Endothelial cell of umbilical vein (primary cell): ENCODE measurements around the gene CEP350. TPM values are rescaled to one million over a fixed set of nuclear protein-coding genes. Genes with fewer than 3 reads are reported as not detected.

Experiments
- BruUV-seq: library from RNA; stranded (reverse); fragments of 400-500 nt; replicated peaks from 2 replicates; lab custom pipeline; 2021; lab: Mats Ljungman, UMichigan
- CTCF ChIA-PET: fragments of 300-600, 350-600 bp; sonication (Branson Sonifier 250); formaldehyde crosslinking; loops from one replicate; lab custom pipeline; 2021; ENCODE audit warnings: antibody characterized with exemption, inconsistent platforms; lab: Charles Lee
- POLR2A ChIA-PET: fragments of 300-600, 350-600 bp; sonication (Branson Sonifier 250); formaldehyde crosslinking; loops from one replicate; lab custom pipeline; 2021; ENCODE audit warnings: antibody characterized with exemption, inconsistent platforms; lab: Charles Lee
- DNase-seq: peaks from one replicate; pipeline ENCODE4 v3.0.0-alpha.2; 2011; ENCODE audit warnings: low read depth, low spot score
- FAIRE-seq: peaks from 2 replicates; lab custom pipeline; 2011; peaks lifted over from hg19 to GRCh38; lab: Jason Lieb, UNC
- H2AFZ ChIP-seq: 2 replicates; pipeline ENCODE4 v1.6.0; 2012; ENCODE audit warnings: low read depth, low read length, control low read depth, inconsistent platforms
- H3K27ac ChIP-seq: 2 replicates; pipeline ENCODE4 v1.5.1; 2011; ENCODE audit warnings: low read depth, mild to moderate bottlenecking, control low read depth, low read length, moderate library complexity; ENCODE audit not compliant: insufficient read depth
- H3K27me3 ChIP-seq, 2 experiments: 2 replicates each; pipeline versions ENCODE4 v1.6.0 to v1.6.1; 2011; ENCODE audit warnings: low read length in 2 of 2, mixed read lengths in 1 of 2; ENCODE audit not compliant: control insufficient read depth in 2 of 2, insufficient read depth in 2 of 2
- H3K36me3 ChIP-seq, 2 experiments: 2 replicates in 1 of 2; 3 replicates in 1 of 2; pipeline ENCODE4 v1.5.1; 2011; ENCODE audit warnings: low read length in 2 of 2, mild to moderate bottlenecking in 1 of 2, moderate library complexity in 1 of 2; ENCODE audit not compliant: control insufficient read depth in 2 of 2, insufficient read depth in 2 of 2; ENCODE audit errors: extremely low read depth in 1 of 2
- H3K4me1 ChIP-seq: 3 replicates; pipeline ENCODE4 v1.5.1; 2011; ENCODE audit warnings: mild to moderate bottlenecking, low read length; ENCODE audit not compliant: control insufficient read depth, insufficient read depth; ENCODE audit errors: extremely low read depth
- H3K4me2 ChIP-seq: 2 replicates; pipeline ENCODE4 v1.6.1; 2011; ENCODE audit warnings: low read length, control low read depth, mixed read lengths; ENCODE audit not compliant: insufficient read depth
- H3K4me3 ChIP-seq, 3 experiments: fragments of 200-600 bp in 1 of 3; sonication (generic), shearing (Covaris generic) in 1 of 3; replicated peaks in 1 of 3; 2 replicates each; pipeline ENCODE4 v1.5.1; 2011 to 2016; ENCODE audit warnings: control low read depth in 3 of 3, low read length in 3 of 3, mild to moderate bottlenecking in 2 of 3, inconsistent platforms in 1 of 3, low read depth in 1 of 3, moderate library complexity in 1 of 3; ENCODE audit not compliant: insufficient read depth in 1 of 3
- H3K79me2 ChIP-seq: 2 replicates; pipeline ENCODE4 v1.6.0; 2012; ENCODE audit warnings: low read length, inconsistent platforms; ENCODE audit not compliant: control insufficient read depth, insufficient read depth
- H3K9ac ChIP-seq: replicated peaks from 2 replicates; pipeline ENCODE3; 2011; ENCODE audit warnings: low read length, control low read depth; ENCODE audit not compliant: insufficient read depth; ENCODE audit errors: extremely low read depth
- H3K9me1 ChIP-seq: replicated peaks from 3 replicates; pipeline ENCODE4 v1.6.0; 2011; ENCODE audit warnings: mild to moderate bottlenecking, low read length; ENCODE audit not compliant: control insufficient read depth, insufficient read depth; ENCODE audit errors: extremely low read depth
- H3K9me3 ChIP-seq: replicated peaks from 2 replicates; pipeline ENCODE4 v1.5.1; 2012; ENCODE audit warnings: low read length, inconsistent platforms; ENCODE audit not compliant: control insufficient read depth, insufficient read depth
- H4K20me1 ChIP-seq: replicated peaks from 2 replicates; pipeline ENCODE3; 2011; ENCODE audit warnings: mild to moderate bottlenecking, low read length; ENCODE audit not compliant: control insufficient read depth, insufficient read depth; ENCODE audit errors: extremely low read depth
- EZH2 ChIP-seq: IDR thresholded peaks from 2 replicates; pipeline ENCODE4 v1.6.1; 2012; ENCODE audit warnings: borderline replicate concordance, low read depth, mild to moderate bottlenecking, moderate library complexity, low read length, inconsistent platforms; ENCODE audit not compliant: severe bottlenecking
- FOS ChIP-seq: IDR thresholded peaks from 2 replicates; pipeline ENCODE4 v1.6.1; 2011; ENCODE audit warnings: mild to moderate bottlenecking, low read length, moderate library complexity, borderline replicate concordance; ENCODE audit not compliant: insufficient read depth
- GATA2 ChIP-seq: IDR thresholded peaks from 2 replicates; pipeline ENCODE4 v1.7.0; 2011; ENCODE audit warnings: low read depth, mild to moderate bottlenecking, moderate library complexity, mixed read lengths, low read length; ENCODE audit not compliant: insufficient read length, insufficient read depth
- JUN ChIP-seq: IDR thresholded peaks from 2 replicates; pipeline ENCODE4 v1.6.1; 2011; ENCODE audit warnings: borderline replicate concordance, low read depth; ENCODE audit not compliant: insufficient read length, insufficient read depth
- MYC ChIP-seq: IDR thresholded peaks from one replicate; pipeline ENCODE4 v1.6.1; 2011; ENCODE audit warnings: mild to moderate bottlenecking, low read depth, low read length
- POLR2A ChIP-seq: IDR thresholded peaks from 2 replicates; pipeline ENCODE4 v1.6.1; 2012; ENCODE audit warnings: low read depth, mild to moderate bottlenecking, control low read depth, low read length
- POLR2AphosphoS5 ChIP-seq: IDR thresholded peaks from 2 replicates; pipeline ENCODE4 v1.6.1; 2012; ENCODE audit warnings: low read depth, mild to moderate bottlenecking, control low read depth, low read length, moderate library complexity; ENCODE audit not compliant: insufficient read depth
- dilution Hi-C: fragments of 300-500 bp; cut with MboI; formaldehyde crosslinking; loops from one replicate; pipeline ENCODE4 v1.15.0; 2019; ENCODE audit warnings: low sequenced_read_pairs; ENCODE audit not compliant: extremely low pct_ligation_motif_present
- intact Hi-C: fragments of 100-400 bp; cut with micrococcal nuclease; formaldehyde crosslinking; loops from one replicate; pipeline ENCODE4 v1.10.0; 2022
- polyA plus RNA-seq, 4 experiments: library from polyadenylated mRNA; depleted of rRNA in 3 of 4; stranded (reverse) in 3 of 4; unstranded in 1 of 4; fragments of >200 nt; gene quantifications; 2 replicates each; pipeline versions ENCODE4 v1.2.1 to v1.2.3, GENCODE V29; 2011 to 2012; ENCODE audit warnings: missing spikeins in 1 of 4
- total RNA-seq: library from RNA; stranded (reverse); gene quantifications from 2 replicates; pipeline ENCODE4 v1.2.3, GENCODE V29; 2021
- TF ChIP-seq, protein P1 (sequence below), 2 donors: IDR thresholded peaks; 1 replicate in 1 of 2; 2 replicates in 1 of 2; pipeline ENCODE4 v1.5.1; 2011; ENCODE audit warnings: low read length in 2 of 2, mild to moderate bottlenecking in 2 of 2, moderate library complexity in 2 of 2, control low read depth in 1 of 2, inconsistent platforms in 1 of 2, low read depth in 1 of 2; ENCODE audit not compliant: insufficient read depth in 1 of 2; ENCODE audit errors: extremely low read depth in 1 of 2
- TF ChIP-seq, protein P2 (sequence below): IDR thresholded peaks from 2 replicates; pipeline ENCODE4 v1.6.1; 2011; ENCODE audit not compliant: insufficient read depth, insufficient read length

Gene CEP350
- total and polyA plus RNA-seq, 2 donors (not counting 3 experiments of a cell fraction or from before 2014, with no cell fraction given): 4.8 to 30.1 TPM

DNA sequence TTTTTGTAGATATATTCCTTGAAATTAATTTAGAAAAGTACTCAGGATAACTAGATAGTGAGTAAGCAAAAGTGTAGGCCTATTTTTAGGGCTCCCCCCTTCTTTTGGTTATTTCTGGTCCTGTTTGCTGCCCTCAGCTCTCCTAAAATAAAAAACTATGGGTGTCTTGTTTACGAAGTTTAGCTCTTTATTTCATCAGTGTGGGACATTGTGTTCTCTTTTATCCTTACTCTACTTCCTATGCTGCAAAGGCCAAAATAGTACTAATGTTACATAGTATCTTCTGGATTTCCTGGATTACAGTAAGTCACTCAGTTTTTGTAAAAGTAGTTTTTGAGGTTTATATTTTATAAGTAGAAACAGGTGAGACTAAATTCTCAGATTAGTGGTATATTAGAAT lies 15.4 kb downstream of the CEP350 start:
- no peaks in the 10 kb centered on the region for H3K9me1 ChIP-seq
- peaks cover 13% of the 10 kb centered on the region for H3K4me1 ChIP-seq
- FAIRE-seq (no peak), DNase-seq (no peak)
- no peak overlapping the region for H3K9ac ChIP-seq
- H2AFZ ChIP-seq: no peak overlapping the region
- peaks cover 0 to 3% of the 10 kb centered on the region in 2 experiments for H3K36me3 ChIP-seq
- H3K27ac ChIP-seq: no peak overlapping the region
- H4K20me1 ChIP-seq: no peaks in the 10 kb centered on the region
- ChIA-PET POLR2A (no interaction called here), CTCF (no interaction called here)
- H3K4me2 ChIP-seq: peak overlapping the region; percentile 48
- no TSS peak for BruUV-seq
- no peak overlapping the region for H3K4me3 ChIP-seq
- intact Hi-C loops: no loop called here
- H3K27me3 ChIP-seq: no peaks in the 10 kb centered on the region
- no peaks in the 10 kb centered on the region for H3K9me3 ChIP-seq
- H3K79me2 ChIP-seq: peaks cover 57% of the 10 kb centered on the region
- dilution Hi-C loops: no loop called here
- TF ChIP-seq FOS (no peak), POLR2A (no peak), MYC (no peak), JUN (no peak), POLR2AphosphoS5 (no peak), GATA2 (no peak), EZH2 (no peak)
- TF ChIP-seq, protein P1, sequence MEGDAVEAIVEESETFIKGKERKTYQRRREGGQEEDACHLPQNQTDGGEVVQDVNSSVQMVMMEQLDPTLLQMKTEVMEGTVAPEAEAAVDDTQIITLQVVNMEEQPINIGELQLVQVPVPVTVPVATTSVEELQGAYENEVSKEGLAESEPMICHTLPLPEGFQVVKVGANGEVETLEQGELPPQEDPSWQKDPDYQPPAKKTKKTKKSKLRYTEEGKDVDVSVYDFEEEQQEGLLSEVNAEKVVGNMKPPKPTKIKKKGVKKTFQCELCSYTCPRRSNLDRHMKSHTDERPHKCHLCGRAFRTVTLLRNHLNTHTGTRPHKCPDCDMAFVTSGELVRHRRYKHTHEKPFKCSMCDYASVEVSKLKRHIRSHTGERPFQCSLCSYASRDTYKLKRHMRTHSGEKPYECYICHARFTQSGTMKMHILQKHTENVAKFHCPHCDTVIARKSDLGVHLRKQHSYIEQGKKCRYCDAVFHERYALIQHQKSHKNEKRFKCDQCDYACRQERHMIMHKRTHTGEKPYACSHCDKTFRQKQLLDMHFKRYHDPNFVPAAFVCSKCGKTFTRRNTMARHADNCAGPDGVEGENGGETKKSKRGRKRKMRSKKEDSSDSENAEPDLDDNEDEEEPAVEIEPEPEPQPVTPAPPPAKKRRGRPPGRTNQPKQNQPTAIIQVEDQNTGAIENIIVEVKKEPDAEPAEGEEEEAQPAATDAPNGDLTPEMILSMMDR (IDR thresholded peaks at IDR 0.05; ENCODE audit: extremely low read depth in 1 of 2, insufficient read depth in 1 of 2, low read depth in 1 of 2, low read length in 2 of 2): no peak
- TF ChIP-seq, protein P2, sequence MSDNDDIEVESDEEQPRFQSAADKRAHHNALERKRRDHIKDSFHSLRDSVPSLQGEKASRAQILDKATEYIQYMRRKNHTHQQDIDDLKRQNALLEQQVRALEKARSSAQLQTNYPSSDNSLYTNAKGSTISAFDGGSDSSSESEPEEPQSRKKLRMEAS: no peak
